ENCODE results near the gene HS6ST2.

Gene HS6ST2

GRCh38 chrX:132940727-132941327 is 17.6 kb downstream of the HS6ST2 start:
- H3K4me3 ChIP-seq (ENCODE audit: control insufficient read depth, low read depth, low read length): no peak overlapping the region
- TF ChIP-seq, protein P1, sequence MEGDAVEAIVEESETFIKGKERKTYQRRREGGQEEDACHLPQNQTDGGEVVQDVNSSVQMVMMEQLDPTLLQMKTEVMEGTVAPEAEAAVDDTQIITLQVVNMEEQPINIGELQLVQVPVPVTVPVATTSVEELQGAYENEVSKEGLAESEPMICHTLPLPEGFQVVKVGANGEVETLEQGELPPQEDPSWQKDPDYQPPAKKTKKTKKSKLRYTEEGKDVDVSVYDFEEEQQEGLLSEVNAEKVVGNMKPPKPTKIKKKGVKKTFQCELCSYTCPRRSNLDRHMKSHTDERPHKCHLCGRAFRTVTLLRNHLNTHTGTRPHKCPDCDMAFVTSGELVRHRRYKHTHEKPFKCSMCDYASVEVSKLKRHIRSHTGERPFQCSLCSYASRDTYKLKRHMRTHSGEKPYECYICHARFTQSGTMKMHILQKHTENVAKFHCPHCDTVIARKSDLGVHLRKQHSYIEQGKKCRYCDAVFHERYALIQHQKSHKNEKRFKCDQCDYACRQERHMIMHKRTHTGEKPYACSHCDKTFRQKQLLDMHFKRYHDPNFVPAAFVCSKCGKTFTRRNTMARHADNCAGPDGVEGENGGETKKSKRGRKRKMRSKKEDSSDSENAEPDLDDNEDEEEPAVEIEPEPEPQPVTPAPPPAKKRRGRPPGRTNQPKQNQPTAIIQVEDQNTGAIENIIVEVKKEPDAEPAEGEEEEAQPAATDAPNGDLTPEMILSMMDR (conservative IDR thresholded peaks at IDR 0.05; ENCODE audit: control insufficient read depth, insufficient read depth, low read depth, low read length): peak; percentile 10
- no peak for DNase-seq (ENCODE audit: low read depth)

DNA sequence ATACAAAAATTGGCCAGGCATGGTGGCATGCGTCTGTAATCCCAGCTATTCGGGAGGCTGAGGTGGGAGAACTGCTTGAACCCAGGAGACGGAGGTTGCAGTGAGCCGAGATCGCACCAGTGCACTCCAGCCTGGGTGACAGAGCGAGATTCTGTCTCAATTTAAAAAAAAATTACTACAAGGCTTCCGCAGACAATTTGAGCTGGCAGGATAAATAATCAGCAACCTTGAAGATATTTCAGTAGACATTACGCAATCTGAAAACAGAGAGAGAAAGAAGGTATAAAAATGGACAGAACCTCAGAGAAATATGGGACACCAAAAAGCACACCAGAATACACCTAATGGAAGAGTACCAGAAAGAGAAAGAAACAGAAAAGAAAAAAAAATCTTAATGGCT is 25.3 kb downstream of the HS6ST2 start:
- H3K4me3 ChIP-seq (ENCODE audit: control insufficient read depth, low read depth, low read length): no peak overlapping the region
- TF ChIP-seq, protein P1 (conservative IDR thresholded peaks at IDR 0.05; ENCODE audit: control insufficient read depth, insufficient read depth, low read depth, low read length): no peak
- no peak for DNase-seq (ENCODE audit: low read depth)

- TF ChIP-seq, protein P1 (conservative IDR thresholded peaks at IDR 0.05; ENCODE audit: control insufficient read depth, insufficient read depth, low read depth, low read length): no peak
- H3K4me3 ChIP-seq (ENCODE audit: control insufficient read depth, low read depth, low read length): no peak overlapping the region
- DNase-seq (ENCODE audit: low read depth): no peak
These were observed 34.0 kb downstream of the HS6ST2 start for GRCh38 chrX:132924426-132924825.

DNA sequence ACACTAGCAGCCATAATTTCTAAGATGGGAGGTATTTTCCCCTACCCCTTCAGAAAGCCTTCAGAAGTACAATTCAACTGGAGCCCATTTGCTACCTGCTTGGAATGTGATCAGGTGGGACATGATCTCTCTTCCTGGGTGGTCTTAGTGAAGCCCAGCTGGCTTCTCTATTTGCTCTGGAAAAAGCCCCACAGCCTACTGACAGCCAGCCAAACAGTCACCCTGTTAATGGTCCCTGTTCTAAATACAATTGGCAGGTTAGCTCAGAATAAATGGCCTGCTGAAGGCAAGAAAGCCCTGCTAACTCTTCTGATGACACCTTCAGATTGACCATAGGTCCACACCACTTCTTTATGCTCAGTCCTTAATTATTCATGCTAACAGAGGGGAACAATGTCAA is 39.9 kb downstream of the HS6ST2 start:
- H3K4me3 ChIP-seq (ENCODE audit: control insufficient read depth, low read depth, low read length): no peak overlapping the region
- TF ChIP-seq, protein P1 (conservative IDR thresholded peaks at IDR 0.05; ENCODE audit: control insufficient read depth, insufficient read depth, low read depth, low read length): no peak
- no peak for DNase-seq (ENCODE audit: low read depth)

DNA sequence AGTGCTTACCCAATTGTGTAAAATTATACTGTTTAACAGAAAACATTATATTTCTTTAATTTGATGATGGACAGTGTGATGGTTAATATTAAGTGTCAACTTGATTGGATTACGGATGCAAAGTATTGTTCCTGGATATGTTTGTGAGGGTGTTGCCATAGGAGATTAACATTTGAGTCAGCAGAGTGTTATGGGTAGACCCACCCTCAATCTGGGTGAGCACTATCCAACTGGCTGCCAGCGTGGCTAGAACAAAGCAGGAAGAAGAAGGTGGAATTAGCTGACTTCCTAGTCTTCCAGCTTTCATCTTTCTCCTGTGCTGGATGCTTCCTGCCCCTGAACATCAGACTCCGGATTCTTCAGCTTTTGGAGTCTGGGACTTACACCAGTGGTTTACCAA is 42.1 kb downstream of the HS6ST2 start:
- TF ChIP-seq, protein P1 (conservative IDR thresholded peaks at IDR 0.05; ENCODE audit: control insufficient read depth, insufficient read depth, low read depth, low read length): no peak
- no peak for DNase-seq (ENCODE audit: low read depth)
- H3K4me3 ChIP-seq (ENCODE audit: control insufficient read depth, low read depth, low read length): no peak overlapping the region

DNA sequence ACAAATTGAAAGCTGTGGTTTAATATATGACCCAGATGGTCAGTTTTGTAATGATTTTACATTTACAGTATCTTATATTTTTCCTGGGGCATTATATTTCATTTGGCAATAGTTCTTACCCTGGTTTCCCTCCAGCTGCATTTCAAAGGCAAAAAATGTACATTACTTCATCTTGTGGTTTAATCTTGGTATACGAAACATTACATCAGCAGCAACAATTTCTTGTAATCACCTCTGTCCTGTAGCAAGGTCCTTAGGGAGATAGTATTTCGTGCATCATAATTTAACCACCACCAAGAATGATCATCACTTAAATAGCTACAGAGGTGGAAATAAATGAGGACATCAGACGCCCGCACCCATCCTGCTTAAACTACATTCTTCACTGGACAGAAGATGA is 48.8 kb downstream of the HS6ST2 start:
- TF ChIP-seq, protein P1 (conservative IDR thresholded peaks at IDR 0.05; ENCODE audit: control insufficient read depth, insufficient read depth, low read depth, low read length): no peak

GRCh38 chrX:132908891-132909290 is 49.5 kb downstream of the HS6ST2 start:
- DNase-seq (ENCODE audit: low read depth): peak; percentile 2
- TF ChIP-seq, protein P1 (conservative IDR thresholded peaks at IDR 0.05; ENCODE audit: control insufficient read depth, insufficient read depth, low read depth, low read length): no peak
- no peak overlapping the region for H3K4me3 ChIP-seq (ENCODE audit: control insufficient read depth, low read depth, low read length)

More for the DNA sequence above, 48.8 kb downstream of the HS6ST2 start:
- H3K4me3 ChIP-seq (ENCODE audit: control insufficient read depth, low read depth, low read length): no peak overlapping the region
- DNase-seq (ENCODE audit: low read depth): peak; percentile 80

Data from fibroblast of mammary gland (primary cell).